Measurements from ENCODE around the gene FAM124A. TPM values are rescaled to one million over a fixed set of nuclear protein-coding genes. Genes with fewer than 3 reads are reported as not detected.

The FAM124A gene
- total RNA-seq, 1 experiment from 2014 or later = not detected

- Histone ChIP-seq H4K20me1 (ENCODE audit: insufficient read depth) (no peaks in the 10 kb centered on the region), H3K9me2 (ENCODE audit: insufficient read depth) (no peaks in the 10 kb centered on the region), H3K9me3 (ENCODE audit: insufficient read depth, low read depth) (no peaks in the 10 kb centered on the region), H3F3A (ENCODE audit: insufficient read depth, low read depth) (no peaks in the 10 kb centered on the region), H2AFZ (no peak overlapping the region), H3K79me2 (ENCODE audit: low read depth) (no peaks in the 10 kb centered on the region), H3K36me3 (ENCODE audit: low read depth) (no peaks in the 10 kb centered on the region), H3K4me3 (no peak overlapping the region), H3K4me1 (replicated peaks; ENCODE audit: insufficient read depth) (no peaks in the 10 kb centered on the region), H3K27me3 (ENCODE audit: insufficient read depth, low read depth) (peaks cover 86% of the 10 kb centered on the region), H3K27ac (no peak overlapping the region), H3K4me2 (no peak overlapping the region)
- CTCF ChIA-PET = no interaction called here
- no TSS peak for BruUV-seq (replicated peaks)
- no peak for TF ChIP-seq EZH2 (IDR thresholded peaks at IDR 0.05; ENCODE audit: low read depth)
- no peak for TF ChIP-seq CTCF (conservative IDR thresholded peaks at IDR 0.05)
- intact Hi-C loops (cut with micrococcal nuclease; ENCODE audit: unreplicated experiment) = no loop called here
- POLR2A ChIA-PET (ENCODE audit: unreplicated experiment) = no interaction called here
- DNase-seq = no peak
Measured at GRCh38 chr13:51244637-51245405, 22.6 kb downstream of the FAM124A start.

GRCh38 chr13:51245583-51245982 is 23.4 kb downstream of the FAM124A start:
- Histone ChIP-seq H3K9me2 (ENCODE audit: insufficient read depth) (no peaks in the 10 kb centered on the region), H3K9me3 (ENCODE audit: insufficient read depth, low read depth) (no peaks in the 10 kb centered on the region), H3K4me2 (no peak overlapping the region), H3K36me3 (ENCODE audit: low read depth) (no peaks in the 10 kb centered on the region), H3K79me2 (ENCODE audit: low read depth) (no peaks in the 10 kb centered on the region), H3K27me3 (ENCODE audit: insufficient read depth, low read depth) (peaks cover 79% of the 10 kb centered on the region), H3K4me3 (no peak overlapping the region), H2AFZ (no peak overlapping the region), H3F3A (ENCODE audit: insufficient read depth, low read depth) (no peaks in the 10 kb centered on the region), H4K20me1 (ENCODE audit: insufficient read depth) (no peaks in the 10 kb centered on the region), H3K4me1 (replicated peaks; ENCODE audit: insufficient read depth) (no peaks in the 10 kb centered on the region), H3K27ac (no peak overlapping the region)
- DNase-seq = no peak
- no TSS peak for BruUV-seq (replicated peaks)
- POLR2A ChIA-PET (ENCODE audit: unreplicated experiment) = no interaction called here
- no peak for TF ChIP-seq CTCF (conservative IDR thresholded peaks at IDR 0.05)
- TF ChIP-seq EZH2 (IDR thresholded peaks at IDR 0.05; ENCODE audit: low read depth) = no peak
- CTCF ChIA-PET = no interaction called here
- intact Hi-C loops (cut with micrococcal nuclease; ENCODE audit: unreplicated experiment) = no loop called here

GRCh38 chr13:51246025-51246417 is 23.8 kb downstream of the FAM124A start:
- no peak overlapping the region for H3K4me3 ChIP-seq
- H3K4me1 ChIP-seq (replicated peaks; ENCODE audit: insufficient read depth) = no peaks in the 10 kb centered on the region
- H3K27ac ChIP-seq = no peak overlapping the region
- H4K20me1 ChIP-seq (ENCODE audit: insufficient read depth) = no peaks in the 10 kb centered on the region
- H3K27me3 ChIP-seq (ENCODE audit: insufficient read depth, low read depth) = peaks cover 79% of the 10 kb centered on the region
- no peaks in the 10 kb centered on the region for H3K9me3 ChIP-seq (ENCODE audit: insufficient read depth, low read depth)
- POLR2A ChIA-PET (ENCODE audit: unreplicated experiment) = no interaction called here
- no peak overlapping the region for H3K4me2 ChIP-seq
- no peaks in the 10 kb centered on the region for H3K9me2 ChIP-seq (ENCODE audit: insufficient read depth)
- H2AFZ ChIP-seq = no peak overlapping the region
- no peak for DNase-seq
- BruUV-seq (replicated peaks) = no TSS peak
- H3K36me3 ChIP-seq (ENCODE audit: low read depth) = no peaks in the 10 kb centered on the region
- H3F3A ChIP-seq (ENCODE audit: insufficient read depth, low read depth) = no peaks in the 10 kb centered on the region
- TF ChIP-seq EZH2 (IDR thresholded peaks at IDR 0.05; ENCODE audit: low read depth) (no peak), CTCF (conservative IDR thresholded peaks at IDR 0.05) (no peak)
- H3K79me2 ChIP-seq (ENCODE audit: low read depth) = no peaks in the 10 kb centered on the region
- intact Hi-C loops (cut with micrococcal nuclease; ENCODE audit: unreplicated experiment) = no loop called here
- CTCF ChIA-PET = no interaction called here

All from PC-9 (cell line).